ENCODE measurements around the gene MFSD2A.
A peak's percentile ranks its signal among the peaks of the same experiment; 100 is the strongest.
"Not testable (repeated sequence)": the region's sequence is repeated elsewhere in the genome, so short reads cannot be mapped to it uniquely, and the experiment has no call there.

MFSD2A gene

GRCh38 chr1:39959651-39960333 is 4.8 kb downstream of the MFSD2A start:
- no peak for DNase-seq
- intact Hi-C loops (cut with DNase I) = no loop called here

GRCh38 chr1:39960431-39960958 is 5.5 kb downstream of the MFSD2A start:
- intact Hi-C loops (cut with DNase I) = no loop called here
- peak in 23 of 42 donors; percentile 11 to 60 (median 27) for DNase-seq

- intact Hi-C loops (cut with DNase I) = no loop called here
- no peak for DNase-seq
Measured at GRCh38 chr1:39962450-39962825, 7.5 kb downstream of the MFSD2A start.

- DNase-seq; intact Hi-C loops (cut with DNase I): not testable (repeated sequence)
Measured at GRCh38 chr1:39962964-39963363, 8.0 kb downstream of the MFSD2A start.

- no peak for DNase-seq
Measured at GRCh38 chr1:39964552-39964951, 9.6 kb downstream of the MFSD2A start.

GRCh38 chr1:39965044-39965443 is 10.1 kb downstream of the MFSD2A start:
- no peak for DNase-seq
- intact Hi-C loops (cut with DNase I) = no loop called here

More at GRCh38 chr1:39964552-39964951, 9.6 kb downstream of the MFSD2A start:
- intact Hi-C loops (cut with DNase I) = no loop called here

- DNase-seq = no peak
- intact Hi-C loops (cut with DNase I) = no loop called here
Measured at GRCh38 chr1:39969048-39969447, 14.1 kb downstream of the MFSD2A start.

GRCh38 chr1:39969531-39970270 is 14.8 kb downstream of the MFSD2A start:
- DNase-seq = no peak
- intact Hi-C loops (cut with DNase I) = loop anchor here (5.0 kb wide), 2 partner anchors 52 to 67 kb away; partner anchors contain the start of gene MYCL

- no peak for DNase-seq
- intact Hi-C loops (cut with DNase I) = loop anchor here (5.0 kb wide), 2 partner anchors 53 to 68 kb away; partner anchors contain the start of gene MYCL
Measured at GRCh38 chr1:39970274-39970673, 15.3 kb downstream of the MFSD2A start.

- intact Hi-C loops (cut with DNase I) = loop anchor here (5.0 kb wide), 2 partner anchors 54 to 69 kb away; partner anchors contain the start of gene MYCL
Measured at GRCh38 chr1:39971138-39971537, 16.2 kb downstream of the MFSD2A start.

GRCh38 chr1:39973503-39974135 is 18.7 kb downstream of the MFSD2A start:
- intact Hi-C loops (cut with DNase I) = loop anchor here (1.0 to 5.0 kb wide), 3 partner anchors 56 to 156 kb away; partner anchors contain the start of gene MYCL
- DNase-seq = peak; percentile 60 to 94 (median 83)

More at GRCh38 chr1:39971138-39971537, 16.2 kb downstream of the MFSD2A start:
- DNase-seq = no peak

- intact Hi-C loops (cut with DNase I) = no loop called here
- DNase-seq = no peak
Measured at GRCh38 chr1:39976732-39977131, 21.8 kb downstream of the MFSD2A start.

- no peak for DNase-seq
- intact Hi-C loops (cut with DNase I) = no loop called here
Measured at GRCh38 chr1:39977202-39977601, 22.3 kb downstream of the MFSD2A start.

- no peak for DNase-seq
Measured at GRCh38 chr1:39979654-39980053, 24.7 kb downstream of the MFSD2A start.

GRCh38 chr1:39980555-39981313 is 25.8 kb downstream of the MFSD2A start:
- DNase-seq = no peak

More at GRCh38 chr1:39979654-39980053, 24.7 kb downstream of the MFSD2A start:
- intact Hi-C loops (cut with DNase I) = no loop called here

GRCh38 chr1:39981385-39981784 is 26.4 kb downstream of the MFSD2A start:
- no peak for DNase-seq
- intact Hi-C loops (cut with DNase I) = no loop called here

More at GRCh38 chr1:39980555-39981313, 25.8 kb downstream of the MFSD2A start:
- intact Hi-C loops (cut with DNase I) = no loop called here

GRCh38 chr1:39981945-39982344 is 27.0 kb downstream of the MFSD2A start:
- intact Hi-C loops (cut with DNase I) = no loop called here

GRCh38 chr1:39984480-39984879 is 29.5 kb downstream of the MFSD2A start:
- intact Hi-C loops (cut with DNase I); DNase-seq: not testable (repeated sequence)

More at GRCh38 chr1:39981945-39982344, 27.0 kb downstream of the MFSD2A start:
- no peak for DNase-seq

- intact Hi-C loops (cut with DNase I) = no loop called here
- DNase-seq = no peak
Measured at GRCh38 chr1:39984951-39985350, 30.0 kb downstream of the MFSD2A start.
